Activated CD4-positive, alpha-beta T cell treated with anti-CD3 and anti-CD28 coated beads, Interleukin-2, amount 50 U/mL, for 16 hours (primary cell): ENCODE data around the gene MS4A15.
"Not testable (repeated sequence)": the region's sequence is repeated elsewhere in the genome, so short reads cannot be mapped to it uniquely, and the experiment has no call there.

ENCODE experiments used
- DNase-seq: peaks from one replicate; pipeline ENCODE4 v3.0.0-alpha.2; 2020

The MS4A15 gene

GRCh38 chr11:60757231-60757800, 649 bp downstream of the MS4A15 start:
- DNase-seq, result no peak

GRCh38 chr11:60758671-60759070, 2.0 kb downstream of the MS4A15 start:
- DNase-seq, result not testable (repeated sequence)

GRCh38 chr11:60759438-60760225, 3.0 kb downstream of the MS4A15 start:
- not testable (repeated sequence) for DNase-seq

DNA sequence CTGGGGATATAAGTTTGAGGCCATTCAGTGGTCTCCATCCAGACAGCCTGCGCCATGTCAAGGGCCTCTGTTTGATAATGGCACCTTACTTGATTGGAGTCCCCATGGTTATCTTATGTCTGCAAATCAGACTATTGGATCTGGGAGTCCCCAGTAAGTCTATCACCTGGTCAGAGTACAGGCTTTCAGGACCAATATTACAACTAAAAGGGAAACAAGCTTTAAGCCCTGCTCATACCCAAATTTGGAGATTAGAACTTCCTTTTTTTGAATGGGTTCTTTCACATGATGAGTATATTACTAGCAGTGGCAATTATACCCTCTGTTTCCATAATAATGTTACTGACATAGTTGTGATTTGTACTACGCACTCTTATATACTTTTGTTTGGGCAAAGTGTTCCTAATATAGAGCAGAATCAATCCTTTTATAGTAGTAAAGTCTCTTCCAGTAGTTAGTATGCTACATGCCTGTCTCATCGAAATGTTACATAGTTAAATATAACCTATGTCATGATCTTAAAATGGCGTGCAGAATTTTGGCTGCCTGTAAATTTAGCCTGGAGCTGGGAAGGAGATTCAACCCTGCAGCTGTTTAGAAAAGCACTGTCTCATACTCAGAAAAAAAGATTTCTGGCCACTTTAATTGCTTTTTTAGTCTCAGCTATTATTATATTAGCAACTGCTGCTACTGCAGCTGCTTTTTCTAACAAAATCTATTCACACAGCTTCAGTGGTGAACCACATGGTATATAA, 4.9 kb downstream of the MS4A15 start:
- no peak for DNase-seq

DNA sequence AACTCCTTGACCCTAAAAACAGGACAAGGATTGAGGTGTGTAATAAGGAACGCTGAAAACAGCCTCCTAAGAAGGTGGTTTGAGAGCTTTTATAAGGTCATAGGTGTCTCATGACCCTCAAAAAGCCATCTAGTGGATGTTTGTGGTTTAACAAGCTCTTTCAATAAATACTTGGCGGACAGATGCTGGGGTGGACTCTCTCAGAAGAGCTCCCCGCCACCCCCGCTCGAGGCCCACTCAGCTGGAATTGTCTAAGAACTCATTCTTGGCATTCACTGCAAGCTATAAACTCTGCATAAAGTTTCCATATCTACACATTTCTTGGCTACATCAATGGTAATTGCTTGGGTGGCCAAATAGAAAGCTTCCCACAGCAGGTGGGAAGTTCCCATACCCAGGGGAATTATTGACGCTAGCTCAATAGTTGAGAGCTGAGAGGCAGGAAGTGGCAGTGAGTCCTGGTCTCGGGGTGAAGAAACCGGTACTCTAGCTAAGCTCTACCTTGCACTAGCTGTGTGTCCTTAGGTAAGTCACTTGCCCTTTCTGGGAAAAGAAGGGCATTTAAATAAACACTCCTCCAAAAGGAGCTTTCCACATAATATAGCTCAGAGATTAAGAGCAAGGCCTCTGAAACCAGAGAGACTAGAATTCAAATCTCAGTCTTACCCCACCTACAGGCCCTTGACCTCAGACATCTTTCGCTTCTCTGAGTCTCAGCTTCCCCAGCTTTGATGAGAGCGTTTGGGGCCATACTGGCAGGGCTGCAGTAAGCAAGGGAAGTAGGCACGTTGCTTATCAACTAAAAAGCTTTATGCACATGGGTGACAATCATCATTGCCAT, 6.4 kb downstream of the MS4A15 start:
- DNase-seq, result peak; percentile 9

GRCh38 chr11:60763692-60764369, 7.2 kb downstream of the MS4A15 start:
- no peak for DNase-seq

- DNase-seq, result no peak
Measured at GRCh38 chr11:60764879-60765278, 8.2 kb downstream of the MS4A15 start.

DNA sequence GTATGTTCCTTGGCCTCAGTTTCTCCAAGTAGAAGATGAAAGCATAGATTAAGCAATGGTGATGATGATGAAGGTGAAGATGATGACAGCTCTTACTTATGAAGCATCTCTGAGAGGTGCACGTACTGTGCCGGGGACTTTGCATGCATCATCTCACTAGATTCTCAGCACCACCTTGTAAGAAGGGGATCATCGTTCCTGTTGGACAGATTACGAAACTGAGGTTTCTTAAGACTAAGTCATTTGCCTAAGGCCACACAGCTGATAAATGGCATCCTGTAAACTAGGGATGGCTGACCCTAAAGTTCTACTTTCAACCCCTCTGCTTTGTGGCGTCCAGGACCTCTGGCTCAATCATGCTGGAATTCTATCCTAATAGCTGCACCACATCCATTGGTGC, 8.7 kb downstream of the MS4A15 start:
- no peak for DNase-seq

DNA sequence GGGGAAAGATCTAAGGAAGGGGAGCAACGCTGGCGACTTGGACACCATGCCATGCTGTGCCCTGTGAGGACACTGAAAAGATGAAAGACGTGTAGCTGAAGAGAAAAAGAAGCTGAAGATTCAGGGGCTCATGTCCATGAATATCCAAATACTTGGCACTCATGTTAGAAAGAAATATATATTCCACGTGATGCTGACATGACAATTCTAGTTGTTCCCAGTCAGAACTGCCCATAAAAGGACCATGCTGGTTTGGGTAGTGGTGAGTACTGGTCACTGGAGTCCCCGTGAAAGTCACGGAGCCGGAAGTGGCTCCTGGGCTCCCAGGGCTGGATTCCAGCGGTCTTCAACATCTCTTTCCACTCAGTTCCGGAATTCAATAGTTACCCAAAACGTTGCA, 9.9 kb downstream of the MS4A15 start:
- no peak for DNase-seq

DNA sequence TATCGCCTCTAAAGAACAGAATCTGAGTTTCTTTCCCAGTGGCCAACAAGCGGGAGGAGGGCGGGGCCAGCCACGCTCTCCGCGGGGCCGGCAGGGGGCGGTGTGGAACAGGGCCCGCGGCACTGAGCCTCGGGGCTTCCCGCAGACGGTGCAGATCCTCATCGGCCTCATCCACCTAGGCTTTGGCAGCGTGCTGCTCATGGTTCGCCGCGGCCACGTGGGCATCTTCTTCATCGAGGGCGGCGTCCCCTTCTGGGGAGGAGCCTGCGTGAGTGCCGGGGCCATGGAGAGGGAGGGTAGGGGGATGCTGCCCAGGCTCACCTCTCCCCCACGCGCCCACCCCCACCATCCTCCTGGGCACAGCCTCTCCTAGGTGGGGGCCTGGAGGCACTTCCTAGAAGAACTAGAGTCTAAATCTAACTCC, 10.7 kb downstream of the MS4A15 start:
- DNase-seq, result peak; percentile 16

DNA sequence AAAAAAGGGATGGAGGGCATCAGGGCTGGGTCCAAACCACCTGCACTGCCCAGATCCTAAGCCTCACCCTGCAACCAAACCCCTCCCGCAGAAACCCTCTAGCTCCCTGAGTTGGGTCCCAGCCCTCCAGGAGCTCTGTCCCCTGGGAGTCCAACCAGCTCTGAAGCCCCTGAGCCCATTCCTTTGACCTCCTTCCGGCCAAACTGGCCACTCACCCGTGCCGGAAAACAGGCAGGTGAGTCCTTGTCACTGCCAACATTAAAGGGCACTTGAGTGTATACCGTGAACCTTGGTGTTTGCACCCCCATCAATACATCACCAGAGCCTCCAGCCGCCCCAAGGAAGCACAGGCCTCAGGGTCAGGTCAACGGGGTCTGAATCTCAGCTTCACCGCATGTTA, 11.5 kb downstream of the MS4A15 start:
- DNase-seq, result no peak

- no peak for DNase-seq
Measured at GRCh38 chr11:60769273-60769672, 12.6 kb downstream of the MS4A15 start.

DNA sequence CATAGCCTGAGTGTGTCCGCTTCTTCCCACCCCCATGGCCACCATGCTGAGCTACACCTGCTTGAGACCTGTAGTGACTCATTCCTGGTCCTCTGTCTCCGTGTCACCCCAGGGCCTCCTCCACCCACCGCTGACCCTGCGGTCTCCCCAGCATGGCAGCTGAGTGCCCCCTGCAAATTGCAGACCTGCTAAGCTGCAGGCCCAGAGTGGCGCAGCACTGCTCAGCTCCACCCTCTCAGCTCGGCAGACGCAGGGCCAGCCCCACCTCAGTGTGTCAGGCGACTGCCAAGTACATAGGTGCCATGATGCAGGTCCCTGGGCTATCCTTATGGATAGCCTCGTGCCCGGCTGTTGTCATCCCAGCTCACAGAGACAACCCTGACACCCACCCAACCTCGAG, 13.1 kb downstream of the MS4A15 start:
- DNase-seq, result no peak

DNA sequence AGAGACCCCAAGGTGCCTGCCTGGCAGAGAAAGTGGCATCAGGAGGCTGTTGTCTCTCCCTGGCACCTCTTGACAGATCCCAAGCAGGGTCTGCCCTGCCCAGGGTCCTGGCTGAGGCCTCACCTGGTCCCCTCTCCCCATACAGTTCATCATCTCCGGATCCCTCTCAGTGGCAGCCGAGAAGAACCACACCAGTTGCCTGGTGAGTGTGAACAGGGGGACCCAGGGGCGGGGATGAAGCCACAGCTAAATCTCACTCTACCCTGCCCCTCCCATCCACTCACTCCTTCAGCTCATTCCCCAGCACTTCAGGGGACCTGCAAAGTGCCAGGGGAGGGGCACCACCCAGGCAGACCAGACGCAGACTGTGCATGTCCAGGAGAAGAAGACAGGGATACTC, 14.5 kb downstream of the MS4A15 start:
- no peak for DNase-seq

GRCh38 chr11:60771879-60772525, 15.3 kb downstream of the MS4A15 start:
- DNase-seq, result no peak

DNA sequence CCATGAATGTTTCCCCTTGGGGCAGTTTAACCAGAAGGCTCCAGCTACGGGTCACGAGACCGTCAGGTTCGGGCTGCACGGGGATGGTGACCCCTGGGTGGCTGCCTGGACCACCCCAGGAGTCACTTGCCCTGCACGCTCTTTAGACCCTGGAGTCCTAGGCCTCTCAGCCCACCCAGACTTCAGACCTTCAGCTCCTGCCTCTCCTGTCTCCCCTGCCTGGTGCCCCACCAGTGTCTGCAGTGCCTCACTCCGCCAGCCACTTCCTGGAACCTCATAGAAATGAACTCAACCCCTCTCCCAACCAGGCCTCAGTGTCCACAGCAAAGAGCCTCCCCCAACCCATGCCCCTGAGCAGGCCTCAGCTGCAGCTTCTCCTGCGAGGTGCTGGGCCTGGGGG, 16.0 kb downstream of the MS4A15 start:
- DNase-seq, result no peak

- no peak for DNase-seq
Measured at GRCh38 chr11:60774726-60775125, 18.1 kb downstream of the MS4A15 start.

- DNase-seq, result peak; percentile 85
Measured at GRCh38 chr11:60775420-60775961, 18.8 kb downstream of the MS4A15 start.

- DNase-seq, result no peak
Measured at GRCh38 chr11:60776167-60776566, 19.5 kb downstream of the MS4A15 start.

GRCh38 chr11:60777106-60777505, 20.4 kb downstream of the MS4A15 start:
- no peak for DNase-seq

GRCh38 chr11:60777572-60777971, 20.9 kb downstream of the MS4A15 start:
- DNase-seq, result no peak

DNA sequence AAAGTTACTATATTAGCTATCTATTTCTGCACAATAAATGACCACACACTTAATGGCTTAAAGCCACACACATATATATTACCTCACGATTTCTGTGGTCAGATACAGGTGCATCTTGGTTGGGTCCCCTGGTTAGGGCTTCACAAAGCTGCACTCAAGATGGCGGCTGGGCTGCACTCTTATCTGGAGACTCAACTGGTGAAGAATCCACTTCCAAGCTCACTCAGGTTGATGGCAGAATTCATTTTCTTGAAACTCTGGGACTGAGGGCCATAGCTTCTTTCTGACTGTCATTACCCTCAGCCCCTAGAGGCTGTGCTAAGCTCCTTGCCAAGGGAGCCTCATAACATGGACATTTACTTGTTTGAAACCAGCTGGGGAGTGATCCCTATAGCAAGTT, 23.4 kb downstream of the MS4A15 start:
- DNase-seq, result no peak
